H1 (cell line): ENCODE data around the gene ACSM2B. TPM values are rescaled to one million over a fixed set of nuclear protein-coding genes. Genes with fewer than 3 reads are reported as not detected.

Experiments used
- CTCF ChIA-PET: fragments of 300-600 bp; sonication (Branson Sonifier 250); formaldehyde crosslinking; loops from one replicate; lab custom pipeline; 2021; ENCODE audit not compliant: partially characterized antibody; lab: Charles Lee
- POLR2A ChIA-PET: fragments of 300-600 bp; sonication (Branson Sonifier 250); formaldehyde crosslinking; loops from one replicate; lab custom pipeline; 2021; ENCODE audit warnings: inconsistent platforms; ENCODE audit not compliant: partially characterized antibody; lab: Charles Lee
- DNase-seq, 2 experiments: peaks; one replicate each; pipeline versions ENCODE4 v3.0.0 to v3.0.0-alpha.2; 2010 to 2022; ENCODE audit warnings: low spot score in 2 of 2, low read depth in 1 of 2, mixed read lengths in 1 of 2
- FAIRE-seq: peaks from 2 replicates; lab custom pipeline; 2011; peaks lifted over from hg19 to GRCh38; lab: Jason Lieb, UNC
- H2AFZ ChIP-seq: 2 replicates; pipeline ENCODE4 v1.8.1; 2012; ENCODE audit warnings: low read length, inconsistent platforms
- H2AK5ac ChIP-seq: 2 replicates; pipeline ENCODE4 v1.6.1; 2013; ENCODE audit warnings: low read depth, low read length
- H2BK120ac ChIP-seq: replicated peaks from 2 replicates; pipeline ENCODE3; 2013; ENCODE audit warnings: low read depth, low read length, inconsistent platforms
- H2BK12ac ChIP-seq: 2 replicates; pipeline ENCODE4 v1.6.1; 2013; ENCODE audit warnings: low read depth, low read length
- H2BK15ac ChIP-seq: 2 replicates; pipeline ENCODE4 v1.6.1; 2013; ENCODE audit warnings: low read length
- H2BK20ac ChIP-seq: 2 replicates; pipeline ENCODE4 v1.6.1; 2013; ENCODE audit warnings: low read length
- H2BK5ac ChIP-seq: 2 replicates; pipeline ENCODE4 v1.6.1; 2013; ENCODE audit warnings: low read depth, low read length
- H3K14ac ChIP-seq: 2 replicates; pipeline ENCODE4 v1.6.1; 2013; ENCODE audit warnings: inconsistent platforms; ENCODE audit not compliant: insufficient read length
- H3K18ac ChIP-seq: 2 replicates; pipeline ENCODE4 v1.6.1; 2013; ENCODE audit warnings: low read length; ENCODE audit errors: extremely low read depth
- H3K23ac ChIP-seq: 2 replicates; pipeline ENCODE4 v1.6.1; 2013; ENCODE audit warnings: inconsistent platforms; ENCODE audit not compliant: insufficient read length
- H3K23me2 ChIP-seq: 2 replicates; pipeline ENCODE4 v1.6.1; 2013; ENCODE audit warnings: low read depth, low read length
- H3K27ac ChIP-seq: 2 replicates; pipeline ENCODE4 v1.6.1; 2011; ENCODE audit warnings: low read depth, low read length, inconsistent platforms
- H3K27me3 ChIP-seq, 4 experiments: replicated peaks in 1 of 4; 1 replicate in 1 of 4; 2 replicates in 3 of 4; pipeline versions ENCODE4 v1.6.1 to v1.8.1; 2011 to 2013; ENCODE audit warnings: low read length in 3 of 4, mild to moderate bottlenecking in 3 of 4, inconsistent platforms in 2 of 4, mixed read lengths in 2 of 4, moderate library complexity in 1 of 4; ENCODE audit not compliant: control insufficient read depth in 3 of 4, insufficient read depth in 3 of 4; ENCODE audit errors: extremely low read depth in 1 of 4
- H3K36me3 ChIP-seq, 4 experiments: 2 replicates each; pipeline versions ENCODE4 v1.6.1 to v1.8.1; 2011 to 2013; ENCODE audit warnings: mild to moderate bottlenecking in 4 of 4, low read length in 3 of 4, moderate library complexity in 2 of 4, control low read depth in 1 of 4, inconsistent platforms in 1 of 4; ENCODE audit not compliant: insufficient read depth in 4 of 4, control insufficient read depth in 2 of 4
- H3K4ac ChIP-seq: replicated peaks from 2 replicates; pipeline ENCODE3; 2013; ENCODE audit warnings: low read length, low read depth, mixed read lengths, inconsistent platforms; ENCODE audit not compliant: insufficient read length
- H3K4me1 ChIP-seq, 4 experiments: replicated peaks in 1 of 4; 1 replicate in 1 of 4; 2 replicates in 3 of 4; pipeline versions ENCODE4 v1.6.1 to v1.8.1; 2011 to 2013; ENCODE audit warnings: low read length in 3 of 4, inconsistent platforms in 2 of 4, mixed read lengths in 1 of 4; ENCODE audit not compliant: insufficient read depth in 4 of 4, control insufficient read depth in 3 of 4
- H3K4me2 ChIP-seq, 2 experiments: 2 replicates each; pipeline versions ENCODE4 v1.6.1 to v1.8.1; 2011 to 2013; ENCODE audit warnings: low read depth in 2 of 2, low read length in 2 of 2, control low read depth in 1 of 2, inconsistent platforms in 1 of 2, mild to moderate bottlenecking in 1 of 2; ENCODE audit not compliant: insufficient read depth in 1 of 2
- H3K4me3 ChIP-seq, 4 experiments: fragments of 200-600, 300-600 bp in 1 of 4; sonication (generic), shearing (Covaris generic), sonication (Bioruptor Twin) in 1 of 4; 2 replicates each; pipeline versions ENCODE4 v1.5.1 to v1.8.1; 2011 to 2016; ENCODE audit warnings: low read length in 4 of 4, low read depth in 3 of 4, control low read depth in 2 of 4, inconsistent platforms in 2 of 4, mild to moderate bottlenecking in 2 of 4, mixed read lengths in 1 of 4, moderate library complexity in 1 of 4; ENCODE audit not compliant: insufficient read depth in 2 of 4; ENCODE audit errors: extremely low read depth in 1 of 4
- H3K56ac ChIP-seq: replicated peaks from 2 replicates; pipeline ENCODE3; 2013; ENCODE audit warnings: low read depth, mild to moderate bottlenecking, mixed read lengths, low read length, inconsistent platforms; ENCODE audit not compliant: insufficient read length
- H3K79me1 ChIP-seq: 2 replicates; pipeline ENCODE4 v1.6.1; 2013; ENCODE audit warnings: low read depth, low read length, control low read depth
- H3K79me2 ChIP-seq, 2 experiments: 2 replicates each; pipeline versions ENCODE4 v1.6.1 to v1.8.1; 2012 to 2013; ENCODE audit warnings: low read length in 2 of 2, mild to moderate bottlenecking in 2 of 2, inconsistent platforms in 1 of 2; ENCODE audit not compliant: insufficient read depth in 2 of 2, control insufficient read depth in 1 of 2
- H3K9ac ChIP-seq, 4 experiments: replicated peaks in 1 of 4; 1 replicate in 1 of 4; 2 replicates in 3 of 4; pipeline versions ENCODE4 v1.6.1 to v1.8.1; 2011 to 2013; ENCODE audit warnings: low read depth in 3 of 4, low read length in 3 of 4, control low read depth in 2 of 4, mild to moderate bottlenecking in 2 of 4, moderate library complexity in 2 of 4, inconsistent platforms in 1 of 4; ENCODE audit errors: extremely low read depth in 1 of 4
- H3K9me3 ChIP-seq, 2 experiments: 2 replicates each; pipeline versions ENCODE4 v1.6.1 to v1.8.1; 2012 to 2013; ENCODE audit warnings: mild to moderate bottlenecking in 2 of 2, moderate library complexity in 2 of 2, control low read depth in 1 of 2, inconsistent platforms in 1 of 2, low read depth in 1 of 2, low read length in 1 of 2, mixed read lengths in 1 of 2; ENCODE audit not compliant: insufficient read depth in 2 of 2
- H4K20me1 ChIP-seq, 2 experiments: replicated peaks in 1 of 2; 2 replicates each; pipeline versions ENCODE3 to v1.8.1; 2011 to 2013; ENCODE audit warnings: inconsistent platforms in 2 of 2, low read length in 2 of 2, mild to moderate bottlenecking in 1 of 2; ENCODE audit not compliant: insufficient read depth in 2 of 2, control insufficient read depth in 1 of 2
- H4K5ac ChIP-seq: 2 replicates; pipeline ENCODE4 v1.6.1; 2013; ENCODE audit warnings: low read length, low read depth, mixed read lengths, inconsistent platforms; ENCODE audit not compliant: insufficient read length
- H4K8ac ChIP-seq: 2 replicates; pipeline ENCODE4 v1.8.0; 2013; ENCODE audit warnings: mild to moderate bottlenecking, moderate library complexity, low read length, inconsistent platforms; ENCODE audit not compliant: insufficient read depth; ENCODE audit errors: extremely low read depth
- H4K91ac ChIP-seq: replicated peaks from 2 replicates; pipeline ENCODE3; 2013; ENCODE audit warnings: low read length, mixed read lengths, inconsistent platforms; ENCODE audit not compliant: insufficient read length
- GABPA ChIP-seq: IDR thresholded peaks from 2 replicates; pipeline ENCODE4 v1.6.1; 2011; ENCODE audit warnings: mild to moderate bottlenecking, low read length, moderate library complexity, borderline replicate concordance; ENCODE audit not compliant: insufficient read depth
- SP4 ChIP-seq: IDR thresholded peaks from 2 replicates; pipeline ENCODE4 v1.6.1; 2012; ENCODE audit warnings: low read length, inconsistent platforms
- WGBS, 2 experiments: shearing (Covaris generic) in 1 of 2; methylation state at CpG; one replicate each; pipeline versions ENCODE4 v1.1.6 to v1.1.7; 2013 to 2015; ENCODE audit warnings: low lambda C conversion rate in 2 of 2, mixed read lengths in 2 of 2, inconsistent platforms in 1 of 2, low coverage in 1 of 2, missing lambda C conversion rate in 1 of 2; ENCODE audit not compliant: insufficient replicate concordance in 2 of 2, insufficient coverage in 1 of 2, insufficient read length in 1 of 2; ENCODE audit errors: extremely low coverage in 1 of 2, missing lambda C conversion rate in 1 of 2; 5-methylcytosine and 5-hydroxymethylcytosine counted together
- polyA plus RNA-seq, 7 experiments: library from polyadenylated mRNA; depleted of rRNA in 3 of 7; stranded (reverse) in 5 of 7; unstranded in 2 of 7; fragments of >200 nt in 5 of 7; fragments of 200-250 nt in 2 of 7; gene quantifications; 1 replicate in 5 of 7; 2 replicates in 1 of 7; 4 replicates in 1 of 7; pipeline versions ENCODE4 v1.2.1 to v1.2.3, GENCODE V29; 2011 to 2013; ENCODE audit warnings: missing spikeins in 2 of 7, mixed read lengths in 2 of 7
- total RNA-seq: library from RNA; stranded (reverse); fragmentation: NEBNext Ultra II Directional; extraction: Animal tissue kit (Norgen Biotek cat#: 25700); gene quantifications from 2 replicates; pipeline ENCODE4 v1.2.1, GENCODE V29; 2021

Gene ACSM2B
- total and polyA plus RNA-seq, 2 of the 8 experiments (the other 6 are each of a cell fraction or from before 2014, with no cell fraction given): not detected

DNA sequence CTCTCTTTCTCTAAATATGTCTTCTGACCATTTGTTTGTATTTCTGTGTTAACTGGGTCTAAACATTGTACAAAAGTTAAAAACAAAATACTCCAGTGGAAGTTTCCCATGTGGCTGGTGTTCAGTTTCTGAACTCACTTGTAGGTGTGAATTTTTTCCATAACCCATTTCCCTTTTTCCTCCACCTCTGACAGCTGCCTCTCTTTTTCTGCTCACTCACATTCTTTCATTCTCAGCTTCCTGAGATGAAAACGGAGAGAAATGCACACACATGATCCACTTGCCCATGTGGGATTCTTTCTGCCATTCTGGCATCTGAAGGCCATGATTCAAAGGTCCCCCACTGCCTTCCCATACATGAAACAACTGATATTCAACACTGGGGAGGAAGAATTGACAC is 41.1 kb upstream of the ACSM2B start:
- H2AFZ ChIP-seq: no peak overlapping the region
- H3K14ac ChIP-seq: no peak overlapping the region
- no peak overlapping the region for H2BK12ac ChIP-seq
- H4K5ac ChIP-seq: no peak overlapping the region
- no peak for FAIRE-seq
- no peaks in the 10 kb centered on the region for H4K20me1 ChIP-seq
- no peak overlapping the region for H3K27ac ChIP-seq
- H3K23me2 ChIP-seq: peaks cover 5% of the 10 kb centered on the region; the same call in 1 of the 2 replicates
- H3K4me1 ChIP-seq: peaks cover 0 to 4% (median 1%) of the 10 kb centered on the region in 4 experiments; a peak in 4 of 7 replicates
- H2BK15ac ChIP-seq: no peak overlapping the region
- no peak overlapping the region for H3K9ac ChIP-seq
- H4K8ac ChIP-seq: no peak overlapping the region
- H2BK20ac ChIP-seq: no peak overlapping the region
- no peak overlapping the region for H4K91ac ChIP-seq
- no peak overlapping the region for H2BK120ac ChIP-seq
- TF ChIP-seq GABPA (no peak), SP4 (no peak)
- 75% methylated on average over 1 of the region's 1 CpG; no CpG with 5 or more reads in 1 of the 2 experiments for WGBS, 2 experiments
- H3K27me3 ChIP-seq: no peaks in the 10 kb centered on the region
- ChIA-PET CTCF (interaction anchor here (1.4 kb wide), 1 partner anchor 76 kb away, joined by 4 read pairs; no protein-coding TSS in a partner anchor), POLR2A (no interaction called here)
- H3K79me2 ChIP-seq: no peaks in the 10 kb centered on the region
- H3K18ac ChIP-seq: no peak overlapping the region
- no peak overlapping the region for H3K4me2 ChIP-seq
- H3K4ac ChIP-seq: no peak overlapping the region
- H3K36me3 ChIP-seq: no peaks in the 10 kb centered on the region
- no peaks in the 10 kb centered on the region for H3K79me1 ChIP-seq
- no peaks in the 10 kb centered on the region for H3K9me3 ChIP-seq
- no peak for DNase-seq
- H3K4me3 ChIP-seq: no peak overlapping the region
- H3K23ac ChIP-seq: no peak overlapping the region
- no peak overlapping the region for H3K56ac ChIP-seq
- H2BK5ac ChIP-seq: no peak overlapping the region
- no peak overlapping the region for H2AK5ac ChIP-seq
